Fibroblast of skin of abdomen (primary cell): ENCODE measurements around the gene C21orf91. TPM values are rescaled to one million over a fixed set of nuclear protein-coding genes. Genes with fewer than 3 reads are reported as not detected.

Source experiments
- DNase-seq: peaks from one replicate; pipeline ENCODE4 v3.0.0-alpha.2; 2013
- polyA plus RNA-seq, 2 experiments: library from polyadenylated mRNA; unstranded; fragments of 120-200 nt; gene quantifications; one replicate each; pipeline ENCODE4 v1.2.1, GENCODE V29; 2013; ENCODE audit not compliant: insufficient read length in 2 of 2

Gene C21orf91
- polyA plus RNA-seq (2013, experiment 1 of 2; ENCODE audit: insufficient read length) = 8.8 TPM
- 7.6 TPM for polyA plus RNA-seq (2013, experiment 2 of 2; ENCODE audit: insufficient read length)

DNA sequence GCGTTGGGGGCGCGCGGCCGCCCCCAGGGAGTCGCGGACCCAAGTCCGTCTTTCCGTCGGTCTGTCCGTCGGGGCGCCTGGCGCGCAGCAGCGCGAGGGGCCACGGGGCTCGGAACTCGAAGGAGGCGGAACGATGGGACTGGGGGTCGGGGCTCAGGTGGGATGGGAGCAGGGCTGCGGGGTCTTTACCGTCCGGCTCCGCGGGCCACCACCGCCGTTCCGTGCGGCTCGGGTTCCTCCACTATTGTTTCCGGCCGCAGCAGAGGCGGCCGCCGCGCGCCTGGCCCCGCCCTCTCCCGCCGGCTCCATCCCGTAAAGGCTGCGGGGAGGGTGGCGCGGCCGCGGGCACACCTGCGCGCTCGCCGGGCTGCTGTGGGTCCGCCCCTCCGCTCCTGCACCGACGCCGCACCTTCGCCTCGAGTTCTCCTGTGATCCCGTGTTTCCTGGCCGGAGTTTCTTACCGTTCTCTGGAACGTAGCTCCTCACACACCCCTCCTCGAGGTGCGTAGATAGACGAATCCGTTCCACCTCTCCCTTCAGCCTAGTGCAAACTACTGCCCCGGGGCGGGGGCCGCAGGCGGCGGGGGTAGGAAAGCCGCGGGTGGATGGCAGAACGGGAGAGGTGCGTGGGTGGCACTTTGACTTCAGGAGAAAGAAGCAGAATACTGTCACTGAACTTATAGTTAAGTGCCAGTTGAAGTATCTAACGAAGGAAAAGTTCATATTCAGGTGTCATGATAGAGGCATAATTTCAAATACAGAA lies at the start of gene C21orf91:
Gene C21orf91, minus strand, starts transcription at position 243 of the 763 bp plus-strand sequence. CDS start 1,038 bp downstream, outside the sequence.
- DNase-seq = peak; percentile 91

DNA sequence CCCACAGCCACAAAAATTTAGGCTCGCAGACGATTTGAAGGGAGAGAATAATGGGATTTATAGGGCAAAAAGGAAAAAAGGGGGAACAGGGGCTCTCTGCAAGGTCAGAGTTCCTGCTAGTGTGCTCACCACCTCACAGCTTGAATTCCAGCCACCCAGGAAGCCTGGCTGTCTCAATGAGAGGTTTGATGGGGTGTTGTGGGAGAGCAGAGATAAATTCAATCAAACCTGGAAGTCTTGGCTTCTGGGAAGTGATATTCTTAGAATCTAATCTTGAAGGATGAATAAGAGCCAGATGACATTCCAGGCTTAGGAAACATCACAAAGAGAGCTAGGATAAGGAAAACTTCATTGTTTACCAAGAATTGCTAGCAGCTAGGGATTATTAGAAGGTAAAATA lies 47.4 kb upstream of the C21orf91 start:
- no peak for DNase-seq

DNA sequence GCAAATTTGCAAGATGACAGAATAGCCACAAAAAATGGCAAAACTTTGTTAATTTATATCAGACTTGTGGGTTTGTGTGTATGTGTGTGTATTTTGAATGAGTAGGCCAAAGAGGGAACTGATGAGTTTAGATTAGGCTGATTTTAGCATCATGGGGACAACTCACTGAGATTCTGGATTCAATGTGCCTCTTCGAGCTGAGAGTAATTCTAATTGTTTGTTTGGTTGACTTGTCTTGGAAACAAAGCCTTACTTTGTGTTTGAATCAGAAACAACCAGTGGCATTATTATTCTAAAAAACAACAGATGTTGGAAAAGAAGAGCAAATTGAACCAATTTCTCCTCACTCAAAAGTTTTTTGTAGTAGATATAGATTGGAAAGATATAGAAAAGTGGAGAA lies 40.5 kb upstream of the C21orf91 start:
- no peak for DNase-seq

DNA sequence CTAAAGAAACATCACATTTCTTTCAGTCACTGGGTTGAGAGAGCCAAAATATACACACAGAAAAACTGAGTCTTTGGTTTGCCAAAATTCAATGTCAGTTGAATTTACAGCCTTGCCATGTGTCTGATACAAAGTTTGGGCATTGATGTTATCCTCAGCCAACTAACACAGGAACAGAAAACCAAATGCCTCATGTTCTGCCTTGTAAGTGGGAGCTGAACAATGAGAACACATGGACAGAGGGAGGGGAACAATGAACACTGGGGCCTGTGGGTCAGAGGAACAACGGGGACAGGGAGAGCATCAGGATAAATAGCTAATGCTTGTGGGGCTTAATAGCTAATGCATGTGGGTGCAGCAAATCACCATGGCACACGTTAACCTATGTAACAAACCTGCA lies 39.6 kb upstream of the C21orf91 start:
- DNase-seq = no peak

DNA sequence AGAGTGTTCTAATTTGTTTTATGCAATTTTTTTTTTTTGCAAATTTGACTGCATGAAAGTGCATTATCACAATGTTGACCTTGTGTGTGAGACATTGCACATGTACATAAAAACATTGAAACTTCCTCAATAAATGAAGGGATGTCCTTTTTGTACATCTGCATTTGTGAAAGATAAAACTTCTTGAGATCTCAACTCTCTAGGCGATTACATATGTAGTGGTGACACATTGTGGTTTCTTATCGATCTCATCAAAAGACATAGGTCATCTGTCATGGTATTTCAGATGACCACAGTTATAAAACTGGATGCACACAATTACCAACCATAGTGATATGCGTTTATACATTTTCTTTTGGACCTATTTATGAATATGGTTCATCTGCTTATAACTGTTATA lies 35.6 kb upstream of the C21orf91 start:
- no peak for DNase-seq

DNA sequence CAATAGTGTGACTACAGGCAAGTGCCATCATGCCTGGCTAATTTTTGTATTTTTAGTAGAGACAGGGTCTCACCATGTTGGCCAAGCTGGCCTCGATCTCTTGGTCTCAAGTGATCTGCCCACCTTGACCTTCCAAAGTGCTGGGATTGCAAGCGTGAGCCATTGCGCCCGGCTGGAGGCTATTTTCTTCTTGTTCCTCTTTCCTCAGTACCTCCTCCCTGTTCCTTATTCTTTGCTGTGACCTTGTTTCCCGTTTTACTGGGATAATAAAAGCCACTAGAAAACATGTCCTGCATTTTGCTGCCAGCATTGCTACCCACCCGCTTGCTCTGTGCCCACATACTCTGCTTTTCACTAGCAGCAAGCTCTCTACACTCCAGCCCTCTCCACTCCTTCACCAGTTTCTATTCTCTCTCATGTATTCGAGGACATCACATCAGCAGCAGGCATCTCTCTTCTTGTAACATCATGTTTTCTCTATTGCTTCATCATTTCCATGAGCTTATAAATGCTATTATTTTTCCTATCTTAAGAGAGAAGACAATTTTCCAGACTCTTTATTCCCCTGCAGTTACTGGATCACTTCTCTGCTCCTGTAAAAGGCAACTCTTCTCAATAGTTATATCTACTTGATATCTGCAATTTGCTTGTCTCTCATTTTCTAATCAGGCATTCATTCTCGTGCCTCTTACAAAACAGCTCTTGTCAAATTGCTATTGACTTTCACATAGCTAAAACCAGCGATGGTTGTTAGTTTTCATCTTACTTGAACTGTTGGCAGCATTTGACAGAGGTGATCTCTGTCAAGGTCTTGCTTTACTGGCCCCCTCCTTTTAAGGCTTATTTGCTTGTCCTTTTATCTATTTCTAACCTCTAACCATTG lies 34.5 kb upstream of the C21orf91 start:
- no peak for DNase-seq

DNA sequence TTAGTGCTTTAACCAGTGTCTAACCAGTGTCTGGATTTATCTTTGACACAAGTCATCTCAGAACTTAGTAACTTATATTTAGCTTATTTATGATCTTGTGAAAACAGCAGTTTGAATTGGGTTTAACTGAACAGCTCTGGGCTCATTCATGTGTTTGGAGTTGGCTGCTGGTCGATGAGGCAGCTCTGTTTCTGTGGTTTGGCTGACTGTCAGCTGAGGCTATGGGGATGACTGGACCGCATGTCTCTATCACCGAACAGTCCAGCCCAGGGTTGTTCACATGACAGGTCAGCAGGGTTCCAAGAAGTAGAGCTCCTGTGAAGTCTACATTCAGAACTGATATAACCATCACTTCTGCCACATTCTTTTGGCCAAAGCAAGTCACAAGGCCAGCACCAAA lies 29.1 kb upstream of the C21orf91 start:
- peak; percentile 94 for DNase-seq

DNA sequence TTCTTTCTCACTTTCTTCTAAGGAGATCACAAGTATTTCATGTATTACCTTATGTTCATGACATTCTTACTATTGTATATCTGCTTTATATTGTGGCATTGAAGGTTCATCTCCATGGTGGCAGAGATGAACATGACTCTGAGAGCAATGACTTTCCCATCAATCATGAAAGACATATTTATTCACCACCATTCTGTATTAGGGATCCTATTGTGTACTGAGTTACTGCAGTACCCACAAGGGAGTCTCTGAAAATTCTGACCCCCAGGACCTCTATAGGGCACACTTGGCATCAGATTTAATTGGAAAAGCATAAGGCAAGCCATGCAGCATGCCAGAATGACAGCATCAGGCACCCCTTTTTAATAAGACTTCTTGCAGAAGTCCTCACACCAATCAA lies 21.9 kb upstream of the C21orf91 start:
- DNase-seq = no peak

DNA sequence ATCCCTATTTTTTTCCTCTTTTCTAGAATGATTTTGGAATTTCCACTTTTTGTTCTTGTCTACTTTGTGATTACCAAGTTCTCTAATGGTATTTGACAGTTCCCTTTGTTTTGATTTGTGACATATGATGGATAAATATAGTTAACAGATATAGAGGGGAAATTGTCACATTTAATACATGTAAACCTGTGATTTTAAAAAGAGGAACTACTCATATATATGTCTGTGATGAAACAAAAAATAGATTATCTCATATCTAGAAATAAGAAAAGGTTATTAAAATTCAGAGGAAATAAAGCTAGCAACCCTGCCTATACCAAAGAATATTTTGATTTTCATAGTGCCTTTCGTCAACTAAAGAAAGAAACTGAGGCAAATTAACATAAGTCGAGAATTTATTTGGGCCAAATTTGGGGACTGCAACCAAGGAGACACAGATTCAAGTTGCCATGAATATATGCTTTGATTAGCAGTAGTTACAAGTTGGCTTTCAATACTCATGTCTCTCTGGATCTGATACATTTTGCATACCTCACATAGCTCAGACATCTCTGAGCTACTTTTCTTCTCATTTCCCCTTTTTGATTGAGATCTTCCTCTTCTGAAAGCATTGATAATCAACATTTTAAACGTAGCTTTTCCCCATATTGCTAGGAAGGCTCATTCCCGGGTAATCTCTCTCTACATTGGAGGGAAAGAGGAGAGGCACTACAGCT lies 15.6 kb upstream of the C21orf91 start:
- DNase-seq = no peak

DNA sequence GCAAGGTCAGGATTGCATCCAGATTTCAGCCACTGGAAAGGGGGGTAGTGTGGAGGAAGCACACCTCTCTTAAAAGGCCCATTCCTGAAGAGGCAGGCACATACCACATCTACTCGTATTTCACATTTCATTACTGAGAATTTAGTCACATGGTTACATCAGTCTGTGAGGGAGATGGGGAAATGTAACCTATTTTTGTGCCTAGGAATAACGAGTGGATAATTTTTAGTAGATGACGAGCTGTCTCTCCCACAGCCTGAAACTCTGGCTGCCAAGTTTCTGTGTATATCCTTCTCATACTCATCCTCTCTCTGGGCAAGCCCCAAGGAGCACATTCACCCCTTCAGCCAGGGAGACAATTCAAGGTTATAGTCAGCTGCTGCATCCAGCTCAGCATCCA lies 10.3 kb upstream of the C21orf91 start:
- peak; percentile 80 for DNase-seq

DNA sequence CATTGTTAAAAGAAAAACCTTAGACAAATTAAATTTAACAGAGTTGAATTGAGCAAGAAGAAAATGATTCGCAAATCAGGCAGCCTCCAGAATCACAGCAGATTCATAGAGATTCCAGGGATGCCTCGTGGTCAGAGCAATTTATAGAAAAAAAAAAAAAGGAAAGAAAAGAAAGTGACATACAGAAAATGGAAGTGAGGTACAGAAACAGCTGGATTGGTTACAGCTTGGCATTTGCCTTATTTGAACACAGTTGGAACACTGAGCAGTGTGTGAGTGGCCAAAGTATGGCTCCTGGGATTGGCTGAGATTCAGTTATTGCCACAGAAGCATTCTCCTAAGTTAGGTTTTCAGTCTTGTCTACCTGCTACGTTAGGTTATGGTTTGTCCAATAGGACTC lies 9.1 kb upstream of the C21orf91 start:
- DNase-seq = peak; percentile 79

DNA sequence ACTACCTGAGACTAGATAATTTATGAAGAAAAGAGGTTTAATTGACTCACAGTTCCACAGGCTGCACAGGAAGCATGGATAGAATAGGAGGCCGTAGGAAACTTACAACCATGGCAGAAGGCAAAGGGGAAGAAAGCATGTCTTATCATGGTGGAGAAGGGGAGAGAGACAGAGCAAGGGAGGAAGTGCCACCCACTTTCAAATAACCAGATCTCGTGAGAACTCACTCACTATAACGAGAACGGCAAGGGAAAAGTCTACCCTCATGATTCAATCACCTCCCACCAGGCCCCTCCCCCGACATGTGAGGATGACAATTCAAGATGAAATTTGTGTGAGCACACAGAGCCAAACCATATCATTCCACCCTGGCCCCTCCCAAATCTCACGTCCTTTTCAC lies 4.7 kb upstream of the C21orf91 start:
- no peak for DNase-seq

DNA sequence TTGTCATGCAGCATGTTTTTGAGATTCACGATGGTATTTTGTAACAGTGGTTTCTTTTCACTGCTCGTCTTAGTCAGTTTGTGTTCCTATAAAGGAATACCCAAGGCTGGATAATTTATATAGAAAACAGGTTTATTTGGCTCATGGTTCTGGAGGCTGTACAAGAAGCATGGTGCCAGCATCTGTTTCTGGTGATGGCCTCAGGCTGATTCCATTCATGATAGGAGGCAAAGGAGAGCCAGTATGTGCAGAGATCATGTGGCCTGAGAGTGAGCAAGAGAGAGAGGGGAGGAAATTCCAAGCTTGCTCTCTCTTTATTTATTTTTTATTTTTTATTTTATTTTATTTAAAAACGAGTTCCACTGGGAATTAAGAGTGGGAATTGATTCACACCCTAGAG lies 2.0 kb upstream of the C21orf91 start:
- no peak for DNase-seq

DNA sequence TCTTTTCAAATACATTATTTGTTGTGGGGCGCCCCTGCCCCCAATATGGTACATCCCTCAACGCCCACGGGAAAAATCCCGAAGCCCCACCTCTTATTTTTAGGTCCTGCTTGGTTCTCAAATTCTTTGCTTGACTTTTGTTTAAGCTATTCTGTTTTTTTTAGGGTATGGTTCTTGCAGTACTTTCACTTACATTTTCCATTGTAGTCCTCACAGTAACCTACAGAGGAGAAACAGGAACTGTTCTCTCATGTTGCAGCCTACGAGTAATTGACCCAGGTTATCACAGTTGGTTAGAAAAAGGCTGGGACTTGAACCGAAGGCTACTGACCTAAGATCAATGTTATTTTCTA lies 697 bp upstream of the C21orf91 start:
- no peak for DNase-seq

DNA sequence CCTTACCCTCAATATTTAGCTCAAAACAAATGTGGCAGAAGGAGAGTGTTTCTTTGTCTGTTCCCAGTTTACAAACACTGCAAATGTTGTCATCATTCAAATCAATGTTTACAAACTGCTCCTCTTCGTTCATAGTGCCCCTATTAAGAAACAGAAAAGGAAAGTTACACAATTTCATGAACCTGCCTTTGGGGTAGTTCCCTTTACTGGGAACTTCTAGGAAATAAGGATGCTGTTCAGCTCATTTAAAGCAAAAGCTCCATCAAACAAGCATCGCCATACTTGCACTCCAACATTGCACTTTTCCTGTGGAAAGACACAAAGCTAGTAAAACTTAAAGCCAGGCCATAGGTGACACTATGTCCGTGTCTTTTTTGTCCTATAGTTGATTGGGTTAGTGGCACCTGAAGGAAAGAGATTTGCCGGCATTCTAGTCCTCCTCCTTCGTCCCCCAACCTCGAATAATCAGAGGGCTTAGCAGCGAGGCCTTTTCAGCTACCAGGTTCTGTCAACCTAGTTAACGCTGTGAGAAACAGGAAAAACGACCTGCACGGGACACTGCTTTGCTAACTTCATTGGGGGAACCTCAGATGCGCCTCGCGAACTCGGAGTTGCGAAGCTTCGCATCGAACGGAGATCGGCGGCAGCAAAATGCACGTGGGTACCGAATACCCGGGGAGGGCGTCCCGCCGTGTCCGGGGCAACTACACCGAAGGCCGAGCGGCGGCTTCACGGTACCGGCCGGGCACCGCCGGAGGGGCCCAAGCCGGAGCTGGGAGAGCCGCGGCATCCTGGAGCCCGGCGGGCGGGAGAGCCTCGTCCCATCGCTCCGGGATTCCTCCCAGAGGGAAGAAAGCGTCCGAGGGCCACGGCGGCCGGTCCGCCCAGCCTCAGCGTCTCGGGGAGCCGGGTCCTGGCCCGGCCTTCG lies 706 bp downstream of the C21orf91 start:
- DNase-seq = peak; percentile 15

DNA sequence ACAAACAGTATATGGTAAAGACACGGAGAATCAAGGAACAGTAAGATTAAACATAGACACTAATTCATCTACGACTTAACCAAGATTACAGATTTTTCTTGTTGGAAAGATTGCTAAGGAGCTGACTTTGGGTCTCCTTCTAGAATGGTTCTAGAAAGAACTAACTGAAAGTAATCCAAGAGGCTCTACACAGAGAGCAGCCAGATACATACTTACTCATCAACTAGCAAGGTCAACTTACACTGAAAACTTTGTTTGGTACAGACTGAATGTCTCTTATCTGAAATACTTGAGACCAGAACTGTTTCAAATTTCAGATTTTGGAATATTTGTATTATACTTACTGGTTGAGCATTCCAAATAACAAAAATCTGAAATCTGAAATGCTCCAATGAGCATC lies 5.8 kb downstream of the C21orf91 start:
- DNase-seq = no peak

DNA sequence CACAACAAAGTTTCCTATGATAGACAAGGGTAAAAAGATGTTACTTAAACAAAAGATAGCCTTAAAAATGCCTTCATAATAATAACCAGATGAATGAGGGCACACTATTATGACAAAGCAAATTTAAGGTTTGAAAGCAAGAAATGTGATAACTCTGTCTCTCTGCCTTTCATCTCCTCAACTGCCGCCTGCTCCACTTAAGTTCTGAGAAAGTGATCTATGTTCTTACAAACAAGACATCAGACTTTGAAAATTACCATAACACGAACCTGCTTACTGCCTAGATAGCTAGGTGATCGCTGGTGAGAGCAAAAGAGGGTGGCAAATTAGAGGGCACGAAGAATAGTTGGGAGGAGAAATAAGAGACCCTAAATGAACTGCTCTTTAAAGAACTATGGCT lies 13.2 kb downstream of the C21orf91 start:
- DNase-seq = no peak

DNA sequence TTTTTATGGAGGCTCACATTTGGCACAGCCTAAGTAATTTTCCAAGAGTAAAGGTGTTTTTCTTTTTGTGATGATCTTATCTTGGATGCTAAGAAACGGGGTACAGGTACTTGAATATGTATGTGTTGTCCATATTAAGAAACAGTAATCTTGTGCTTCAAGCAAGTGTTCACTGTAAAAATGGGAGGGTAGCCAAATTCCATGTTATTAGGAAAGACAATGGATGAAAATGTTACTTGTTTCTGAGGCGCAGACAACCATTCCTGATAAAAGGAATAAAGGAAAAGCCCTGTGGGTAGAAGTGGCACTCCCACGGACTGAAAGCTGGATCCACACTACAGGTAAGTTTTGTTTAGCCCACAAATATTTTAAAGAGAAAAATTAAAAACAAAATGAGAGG lies 15.6 kb downstream of the C21orf91 start:
- no peak for DNase-seq

DNA sequence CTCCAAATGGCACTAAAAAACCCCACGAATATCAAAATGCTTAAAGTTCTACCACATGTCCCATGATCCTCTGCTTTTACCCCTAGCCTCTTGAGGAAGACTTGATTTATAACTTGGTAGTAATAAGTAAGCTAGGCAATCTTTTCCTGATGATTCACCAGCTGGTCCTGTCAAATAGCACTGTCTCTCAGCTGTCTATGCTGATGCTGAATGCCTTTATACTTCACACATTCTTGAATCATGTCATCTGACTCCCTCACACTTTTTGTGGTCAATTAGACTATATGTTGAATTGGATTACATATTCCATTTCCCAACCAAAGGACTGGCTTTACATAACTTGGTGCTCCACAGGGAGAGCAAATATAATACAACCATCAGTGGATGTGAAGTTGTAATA lies 16.6 kb downstream of the C21orf91 start:
- DNase-seq = peak; percentile 95

DNA sequence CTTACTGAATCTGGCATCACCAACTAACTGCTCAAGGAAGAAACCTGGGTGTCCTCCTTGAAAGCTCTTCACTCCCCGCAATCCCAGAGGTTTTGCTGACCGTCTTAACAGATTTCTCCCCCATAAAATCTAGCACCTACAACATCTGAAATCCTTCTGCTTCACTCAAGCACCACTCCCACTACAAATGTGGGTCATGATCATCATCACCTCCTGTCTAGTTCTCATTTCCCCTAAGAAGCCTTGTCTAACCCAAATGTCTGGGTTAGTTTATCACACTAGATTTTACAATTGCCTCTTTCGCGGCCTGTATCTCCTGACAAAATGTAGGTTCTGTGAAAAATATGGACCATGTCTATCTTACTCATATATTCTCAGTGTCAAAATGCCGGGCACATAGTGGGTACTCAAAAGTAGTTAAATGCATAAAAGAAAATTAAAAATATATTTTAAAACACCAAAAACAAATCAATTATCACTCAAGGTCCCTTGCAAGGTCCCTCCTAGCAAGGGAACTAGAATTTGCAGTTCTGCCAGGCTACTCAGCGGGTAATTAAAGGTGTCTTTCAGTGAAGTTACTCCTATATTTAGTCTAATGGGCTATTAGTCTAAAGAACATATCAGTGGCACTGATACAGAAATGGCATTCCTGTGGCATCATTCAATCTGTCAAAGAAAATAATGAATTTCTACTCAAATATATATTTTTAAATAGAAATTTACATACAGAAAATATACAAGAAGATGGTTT lies 19.6 kb downstream of the C21orf91 start:
- DNase-seq = no peak

DNA sequence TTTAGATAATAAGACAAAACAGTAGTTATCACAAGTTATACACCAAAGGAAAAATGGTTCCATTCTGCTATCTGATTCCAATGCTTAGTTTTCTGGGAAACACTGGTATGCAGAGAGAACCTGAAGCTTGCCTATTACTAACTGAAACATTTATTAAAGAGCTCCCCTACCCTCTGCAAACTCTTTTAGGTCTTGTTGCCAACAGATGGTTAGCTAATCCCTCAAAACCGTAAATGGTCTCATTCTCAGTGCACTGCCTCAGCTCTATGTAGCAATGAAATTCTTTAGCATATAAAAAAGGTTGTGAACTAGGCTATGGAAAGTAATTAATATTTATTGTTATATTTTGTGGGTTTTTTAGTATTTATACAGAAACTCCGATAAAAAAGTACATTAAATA lies 20.4 kb downstream of the C21orf91 start:
- peak; percentile 58 for DNase-seq
